ENCODE data around the gene RAB13. TPM values are rescaled to one million over a fixed set of nuclear protein-coding genes. Genes with fewer than 3 reads are reported as not detected.

Gene RAB13
- total and polyA plus RNA-seq, 2 of the 13 experiments (the other 11 are each of a cell fraction or from before 2014, with no cell fraction given) = 15.9 to 24.7 TPM

- TF ChIP-seq TGIF2 (CRISPR knock-in tag; IDR thresholded peaks at IDR 0.05) (peak; percentile 63), E2F5 (CRISPR knock-in tag; conservative IDR thresholded peaks at IDR 0.05) (0 out of 2 replicates have a peak, but pooled peaks have one; percentile 18), ZNF484 (CRISPR knock-in tag; IDR thresholded peaks at IDR 0.05; ENCODE audit: borderline replicate concordance, low read depth) (no peak), NFIC (IDR thresholded peaks at IDR 0.05; ENCODE audit: low read length) (no peak), FOXA1 (IDR thresholded peaks at IDR 0.05) (no peak), FOXA1 (CRISPR knock-in tag; IDR thresholded peaks at IDR 0.05) (no peak; the same call in 1 of the 2 replicates), HHEX (CRISPR knock-in tag; IDR thresholded peaks at IDR 0.05) (no peak), ZMYM4 (CRISPR knock-in tag; IDR thresholded peaks at IDR 0.05) (peak; percentile 60), ZNF768 (CRISPR knock-in tag; IDR thresholded peaks at IDR 0.05) (peak; percentile 65; the same call in 1 of the 2 replicates), YEATS2 (CRISPR knock-in tag; IDR thresholded peaks at IDR 0.05; ENCODE audit: borderline replicate concordance) (0 out of 2 replicates have a peak, but pooled peaks have one; percentile 49), ZNF234 (CRISPR knock-in tag; conservative IDR thresholded peaks at IDR 0.05) (no peak), HNRNPUL1 (IDR thresholded peaks at IDR 0.05; ENCODE audit: low read depth, low read length) (no peak), ZBTB43 (CRISPR knock-in tag; conservative IDR thresholded peaks at IDR 0.05) (peak; percentile 64), DNMT3B (CRISPR knock-in tag; conservative IDR thresholded peaks at IDR 0.05) (0 out of 2 replicates have a peak, but pooled peaks have one; percentile 26), GTF2F1 (IDR thresholded peaks at IDR 0.05; ENCODE audit: low read length) (no peak), PCBP2 (optimal IDR thresholded peaks at IDR 0.05; ENCODE audit: low read depth, low read length, poor library complexity, severe bottlenecking) (no peak), FUBP1 (CRISPR knock-in tag; IDR thresholded peaks at IDR 0.05; ENCODE audit: borderline replicate concordance) (0 out of 2 replicates have a peak, but pooled peaks have one; percentile 31), ZNF703 (CRISPR knock-in tag; IDR thresholded peaks at IDR 0.05; ENCODE audit: borderline replicate concordance) (peak; percentile 24; the same call in 1 of the 2 replicates), ZFY (CRISPR knock-in tag; IDR thresholded peaks at IDR 0.05) (peak; percentile 95), PHB2 (IDR thresholded peaks at IDR 0.05; ENCODE audit: partially characterized antibody) (no peak), CBX5 (CRISPR knock-in tag; IDR thresholded peaks at IDR 0.05; ENCODE audit: borderline replicate concordance) (no peak; the same call in 1 of the 2 replicates), MBD4 (IDR thresholded peaks at IDR 0.05; ENCODE audit: borderline replicate concordance, low read length) (no peak), ARHGAP35 (CRISPR knock-in tag; IDR thresholded peaks at IDR 0.05; ENCODE audit: borderline replicate concordance) (peak; percentile 79), ZGPAT (CRISPR knock-in tag; IDR thresholded peaks at IDR 0.05) (peak; percentile 92), CBX1 (IDR thresholded peaks at IDR 0.05; ENCODE audit: low read depth) (no peak)
Measured at GRCh38 chr1:153977250-153978240, 8.6 kb downstream of the RAB13 start, which contains the start of gene JTB (continued).
